Upper lobe of right lung (tissue), 1 donor: ENCODE data around the gene DCP1B. TPM values are rescaled to one million over a fixed set of nuclear protein-coding genes. Genes with fewer than 3 reads are reported as not detected.

Experiments
- ATAC-seq: fragments of 200-7000 bp; cut with Tn5 transposase; one replicate; pipeline ENCODE4 v1.9.1; 2020; ENCODE audit warnings: mild to moderate bottlenecking, moderate library complexity
- DNase-seq: peaks from one replicate; pipeline ENCODE4 v3.0.0-alpha.2; 2020
- H3K27ac ChIP-seq: fragments of 200-600 bp; one replicate; pipeline ENCODE4 v1.8.0; 2022
- H3K27me3 ChIP-seq: fragments of 200-600 bp; one replicate; pipeline ENCODE4 v1.8.0; 2022; ENCODE audit warnings: mild to moderate bottlenecking
- H3K36me3 ChIP-seq: fragments of 200-600 bp; one replicate; pipeline ENCODE4 v1.8.0; 2022
- H3K4me1 ChIP-seq: fragments of 200-600 bp; one replicate; pipeline ENCODE4 v1.8.0; 2022
- H3K4me3 ChIP-seq: fragments of 200-600 bp; one replicate; pipeline ENCODE4 v1.8.0; 2022; ENCODE audit warnings: mild to moderate bottlenecking
- H3K9me3 ChIP-seq: fragments of 200-600 bp; one replicate; pipeline ENCODE4 v1.8.0; 2022
- CTCF ChIP-seq: fragments of 200-600 bp; IDR thresholded peaks from one replicate; pipeline ENCODE4 v1.8.0; 2022; ENCODE audit warnings: antibody characterized with exemption
- intact Hi-C: fragments of 100-400 bp; cut with DNase I; formaldehyde crosslinking; loops from one replicate; pipeline ENCODE4 v1.11.0; 2022
- total RNA-seq: library from RNA; stranded (reverse); fragmentation: NEBNext Ultra II Directional; extraction: Animal tissue kit (Norgen Biotek cat#: 25700); gene quantifications from one replicate; pipeline ENCODE4 v1.2.1, GENCODE V29; 2021
- donor health status: DM: no; HTN: yes; CAD: no; lungs with severe emphysema.

Gene DCP1B
- total RNA-seq, 1 donor from 2014 or later: 12.8 TPM

GRCh38 chr12:1906579-1906978 lies 97.7 kb downstream of the DCP1B start:
- no peak overlapping the region for H3K27ac ChIP-seq
- no peak for DNase-seq

GRCh38 chr12:1904875-1905274 lies 99.4 kb downstream of the DCP1B start:
- no peak for ATAC-seq
- DNase-seq: no peak
- intact Hi-C loops: no loop called here

More at GRCh38 chr12:1906579-1906978, 97.7 kb downstream of the DCP1B start:
- Histone ChIP-seq H3K4me3 (no peak overlapping the region), H3K4me1 (no peaks in the 10 kb centered on the region), H3K27me3 (peaks cover 12% of the 10 kb centered on the region), H3K36me3 (no peaks in the 10 kb centered on the region), H3K9me3 (peaks cover 16% of the 10 kb centered on the region)
- TF ChIP-seq CTCF: no peak
- intact Hi-C loops: no loop called here
- ATAC-seq: no peak

GRCh38 chr12:1896964-1897363 lies 107.3 kb downstream of the DCP1B start:
- intact Hi-C loops: no loop called here
- TF ChIP-seq CTCF: no peak
- no peaks in the 10 kb centered on the region for H3K4me1 ChIP-seq
- H3K4me3 ChIP-seq: no peak overlapping the region
- no peaks in the 10 kb centered on the region for H3K27me3 ChIP-seq
- no peak for ATAC-seq
- H3K27ac ChIP-seq: no peak overlapping the region
- no peaks in the 10 kb centered on the region for H3K36me3 ChIP-seq
- peaks cover 4% of the 10 kb centered on the region for H3K9me3 ChIP-seq
- no peak for DNase-seq

More at GRCh38 chr12:1904875-1905274, 99.4 kb downstream of the DCP1B start:
- no peak overlapping the region for H3K27ac ChIP-seq
- no peaks in the 10 kb centered on the region for H3K36me3 ChIP-seq
- no peak overlapping the region for H3K4me3 ChIP-seq
- peaks cover 4% of the 10 kb centered on the region for H3K27me3 ChIP-seq
- no peak for TF ChIP-seq CTCF
- no peaks in the 10 kb centered on the region for H3K4me1 ChIP-seq
- H3K9me3 ChIP-seq: peaks cover 16% of the 10 kb centered on the region

Other genes starting within 250 kb of the DCP1B start
- not detected for gene LRTM2, start 183.9 kb downstream of the DCP1B start, total RNA-seq
- gene CACNA2D4, start 85.8 kb downstream of the DCP1B start, total RNA-seq: 5.5 TPM
- 15.6 TPM for gene CACNA1C, start 48.5 kb upstream of the DCP1B start, total RNA-seq